AG10803 (cell line): Measurements from ENCODE around the gene UGCG.

Source experiments
- DNase-seq: peaks from one replicate; pipeline ENCODE4 v3.0.0; 2010; ENCODE audit warnings: low read depth
- H3K4me3 ChIP-seq: 2 replicates; pipeline ENCODE4 v1.5.1; 2011; ENCODE audit warnings: mild to moderate bottlenecking, low read length, control low read depth
- CTCF ChIP-seq: conservative IDR thresholded peaks from 2 replicates; pipeline ENCODE4 v1.5.1; 2011; ENCODE audit warnings: mild to moderate bottlenecking, low read length, control low read depth, inconsistent platforms

Gene UGCG

GRCh38 chr9:111980398-111980797 is 83.8 kb downstream of the UGCG start:
- DNase-seq, result no peak
- no peak for TF ChIP-seq CTCF
- no peak overlapping the region for H3K4me3 ChIP-seq

GRCh38 chr9:111983484-111983908 is 86.9 kb downstream of the UGCG start:
- DNase-seq, result no peak
- no peak overlapping the region for H3K4me3 ChIP-seq
- TF ChIP-seq CTCF, result no peak

GRCh38 chr9:111984086-111984802 is 87.6 kb downstream of the UGCG start:
- DNase-seq, result no peak
- TF ChIP-seq CTCF, result no peak
- no peak overlapping the region for H3K4me3 ChIP-seq
